ENCODE measurements around the gene CAMTA1. TPM values are rescaled to one million over a fixed set of nuclear protein-coding genes. Genes with fewer than 3 reads are reported as not detected.

The CAMTA1 gene
- total RNA-seq, 1 experiment from 2014 or later = 82.2 TPM

GRCh38 chr1:7767176-7767575 lies 981.9 kb downstream of the CAMTA1 start:
- no peak for TF ChIP-seq POLR2AphosphoS5 (IDR thresholded peaks at IDR 0.05; ENCODE audit: low read depth, low read length)
- POLR2A ChIA-PET = no interaction called here
- H3K4me3 ChIP-seq (ENCODE audit: low read depth in 2 of 2, low read length in 2 of 2) = no peak overlapping the region
- intact Hi-C loops (cut with micrococcal nuclease; ENCODE audit: unreplicated experiment) (no loop called here), in situ Hi-C loops (cut with HindIII; ENCODE audit: low pct_unique_long_range_greater_than_20kb, low sequenced_read_pairs) (no loop called here)
- H3K4me1 ChIP-seq (ENCODE audit: control insufficient read depth, insufficient read depth, low read length) = peaks cover 12% of the 10 kb centered on the region; the same call in 1 of the 2 replicates
- no peaks in the 10 kb centered on the region for H3K9me3 ChIP-seq (ENCODE audit: control insufficient read depth, insufficient read depth, low read depth, low read length)
- BruUV-seq (replicated peaks) = no TSS peak
- H3K27ac ChIP-seq (ENCODE audit: low read length) = no peak overlapping the region
- H3K27me3 ChIP-seq (ENCODE audit: control insufficient read depth, insufficient read depth, low read length) = no peaks in the 10 kb centered on the region
- CTCF ChIA-PET = interaction anchor here (0.7 kb wide), 1 partner anchor 725 kb away, joined by 3 read pairs; no protein-coding TSS in a partner anchor
- H3K36me3 ChIP-seq (ENCODE audit: control insufficient read depth, insufficient read depth, low read length) = no peaks in the 10 kb centered on the region; the same call in 1 of the 2 replicates
- no peak for ATAC-seq
- DNase-seq (ENCODE audit: low read depth, low spot score) = no peak

DNA sequence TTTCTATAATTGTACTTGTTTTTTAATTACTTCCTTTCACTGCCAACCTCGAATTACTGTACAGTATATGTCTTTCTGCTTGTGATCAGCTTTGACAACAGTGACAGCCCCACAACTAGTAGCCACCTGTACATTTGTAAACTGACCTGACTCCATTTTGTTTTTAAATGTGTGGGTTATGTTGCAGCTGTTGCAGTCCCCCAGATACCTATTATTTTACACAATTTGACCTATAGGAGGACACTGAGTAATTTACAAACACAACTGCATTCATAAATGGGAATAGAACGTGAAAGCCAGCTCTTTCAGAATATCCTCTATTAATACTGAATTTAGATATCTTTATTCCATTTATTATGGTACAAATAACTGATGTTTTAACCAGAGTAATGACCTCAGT lies 983.3 kb downstream of the CAMTA1 start:
- CTCF ChIA-PET = no interaction called here
- BruUV-seq (replicated peaks) = no TSS peak

More for the DNA sequence above, 983.3 kb downstream of the CAMTA1 start:
- no peaks in the 10 kb centered on the region for H3K9me3 ChIP-seq (ENCODE audit: control insufficient read depth, insufficient read depth, low read depth, low read length)
- ATAC-seq (no peak), DNase-seq (ENCODE audit: low read depth, low spot score) (no peak)
- no peaks in the 10 kb centered on the region for H3K27me3 ChIP-seq (ENCODE audit: control insufficient read depth, insufficient read depth, low read length)
- peaks cover 1% of the 10 kb centered on the region; the same call in 1 of the 2 replicates for H3K36me3 ChIP-seq (ENCODE audit: control insufficient read depth, insufficient read depth, low read length)
- POLR2A ChIA-PET = no interaction called here
- intact Hi-C loops (cut with micrococcal nuclease; ENCODE audit: unreplicated experiment) = no loop called here
- TF ChIP-seq SIN3A (IDR thresholded peaks at IDR 0.05; ENCODE audit: borderline replicate concordance, insufficient read depth, low read depth, low read length) (no peak), POLR2AphosphoS5 (IDR thresholded peaks at IDR 0.05; ENCODE audit: low read depth, low read length) (no peak), TCF7L2 (IDR thresholded peaks at IDR 0.05; ENCODE audit: low read depth, low read length) (no peak)
- TF ChIP-seq, protein P1, sequence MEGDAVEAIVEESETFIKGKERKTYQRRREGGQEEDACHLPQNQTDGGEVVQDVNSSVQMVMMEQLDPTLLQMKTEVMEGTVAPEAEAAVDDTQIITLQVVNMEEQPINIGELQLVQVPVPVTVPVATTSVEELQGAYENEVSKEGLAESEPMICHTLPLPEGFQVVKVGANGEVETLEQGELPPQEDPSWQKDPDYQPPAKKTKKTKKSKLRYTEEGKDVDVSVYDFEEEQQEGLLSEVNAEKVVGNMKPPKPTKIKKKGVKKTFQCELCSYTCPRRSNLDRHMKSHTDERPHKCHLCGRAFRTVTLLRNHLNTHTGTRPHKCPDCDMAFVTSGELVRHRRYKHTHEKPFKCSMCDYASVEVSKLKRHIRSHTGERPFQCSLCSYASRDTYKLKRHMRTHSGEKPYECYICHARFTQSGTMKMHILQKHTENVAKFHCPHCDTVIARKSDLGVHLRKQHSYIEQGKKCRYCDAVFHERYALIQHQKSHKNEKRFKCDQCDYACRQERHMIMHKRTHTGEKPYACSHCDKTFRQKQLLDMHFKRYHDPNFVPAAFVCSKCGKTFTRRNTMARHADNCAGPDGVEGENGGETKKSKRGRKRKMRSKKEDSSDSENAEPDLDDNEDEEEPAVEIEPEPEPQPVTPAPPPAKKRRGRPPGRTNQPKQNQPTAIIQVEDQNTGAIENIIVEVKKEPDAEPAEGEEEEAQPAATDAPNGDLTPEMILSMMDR (IDR thresholded peaks at IDR 0.05) = no peak
- TF ChIP-seq, protein P2, sequence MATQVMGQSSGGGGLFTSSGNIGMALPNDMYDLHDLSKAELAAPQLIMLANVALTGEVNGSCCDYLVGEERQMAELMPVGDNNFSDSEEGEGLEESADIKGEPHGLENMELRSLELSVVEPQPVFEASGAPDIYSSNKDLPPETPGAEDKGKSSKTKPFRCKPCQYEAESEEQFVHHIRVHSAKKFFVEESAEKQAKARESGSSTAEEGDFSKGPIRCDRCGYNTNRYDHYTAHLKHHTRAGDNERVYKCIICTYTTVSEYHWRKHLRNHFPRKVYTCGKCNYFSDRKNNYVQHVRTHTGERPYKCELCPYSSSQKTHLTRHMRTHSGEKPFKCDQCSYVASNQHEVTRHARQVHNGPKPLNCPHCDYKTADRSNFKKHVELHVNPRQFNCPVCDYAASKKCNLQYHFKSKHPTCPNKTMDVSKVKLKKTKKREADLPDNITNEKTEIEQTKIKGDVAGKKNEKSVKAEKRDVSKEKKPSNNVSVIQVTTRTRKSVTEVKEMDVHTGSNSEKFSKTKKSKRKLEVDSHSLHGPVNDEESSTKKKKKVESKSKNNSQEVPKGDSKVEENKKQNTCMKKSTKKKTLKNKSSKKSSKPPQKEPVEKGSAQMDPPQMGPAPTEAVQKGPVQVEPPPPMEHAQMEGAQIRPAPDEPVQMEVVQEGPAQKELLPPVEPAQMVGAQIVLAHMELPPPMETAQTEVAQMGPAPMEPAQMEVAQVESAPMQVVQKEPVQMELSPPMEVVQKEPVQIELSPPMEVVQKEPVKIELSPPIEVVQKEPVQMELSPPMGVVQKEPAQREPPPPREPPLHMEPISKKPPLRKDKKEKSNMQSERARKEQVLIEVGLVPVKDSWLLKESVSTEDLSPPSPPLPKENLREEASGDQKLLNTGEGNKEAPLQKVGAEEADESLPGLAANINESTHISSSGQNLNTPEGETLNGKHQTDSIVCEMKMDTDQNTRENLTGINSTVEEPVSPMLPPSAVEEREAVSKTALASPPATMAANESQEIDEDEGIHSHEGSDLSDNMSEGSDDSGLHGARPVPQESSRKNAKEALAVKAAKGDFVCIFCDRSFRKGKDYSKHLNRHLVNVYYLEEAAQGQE (IDR thresholded peaks at IDR 0.05; ENCODE audit: insufficient read depth in 1 of 2, low read depth in 2 of 2, low read length in 1 of 2) = no peak
- no peak overlapping the region for H3K4me3 ChIP-seq (ENCODE audit: low read depth in 2 of 2, low read length in 2 of 2)
- in situ Hi-C loops (cut with HindIII; ENCODE audit: low pct_unique_long_range_greater_than_20kb, low sequenced_read_pairs) = no loop called here
- peaks cover 14% of the 10 kb centered on the region; the same call in 1 of the 2 replicates for H3K4me1 ChIP-seq (ENCODE audit: control insufficient read depth, insufficient read depth, low read length)
- no peak overlapping the region for H3K27ac ChIP-seq (ENCODE audit: low read length)
